Esophagus muscularis mucosa (tissue), 4 donors: Measurements from ENCODE around the gene BRDT. TPM values are rescaled to one million over a fixed set of nuclear protein-coding genes. Genes with fewer than 3 reads are reported as not detected.

Experiments used
- DNase-seq: peaks from one replicate; pipeline ENCODE4 v3.0.0-alpha.2; 2017; ENCODE audit errors: extremely low spot score
- H3K27ac ChIP-seq, 4 donors: fragments of 200-600 bp; sonication (generic); replicated peaks in 1 of 4; 1 replicate in 3 of 4; 2 replicates in 1 of 4; pipeline ENCODE4 v1.5.1; 2016 to 2019; ENCODE audit warnings: mild to moderate bottlenecking in 1 of 4
- H3K27me3 ChIP-seq, 4 donors: fragments of 200-600 bp; sonication (generic); one replicate each; pipeline versions ENCODE4 v1.5.1 to v1.6.0; 2016 to 2019
- H3K36me3 ChIP-seq, 4 donors: fragments of 200-600 bp; sonication (generic); one replicate each; pipeline ENCODE4 v1.5.1; 2016 to 2019
- H3K4me1 ChIP-seq, 4 donors: fragments of 200-600 bp; sonication (generic); one replicate each; pipeline ENCODE4 v1.5.1; 2016 to 2019
- H3K4me3 ChIP-seq, 4 donors: fragments of 200-600 bp; sonication (generic); 1 replicate in 2 of 4; 2 replicates in 2 of 4; pipeline ENCODE4 v1.5.1; 2016 to 2019; ENCODE audit warnings: mild to moderate bottlenecking in 4 of 4, moderate library complexity in 1 of 4
- H3K9me3 ChIP-seq, 4 donors: fragments of 200-600 bp; sonication (generic); 1 replicate in 3 of 4; 2 replicates in 1 of 4; pipeline ENCODE4 v1.5.1; 2016 to 2019
- EP300 ChIP-seq: sonication (generic); formaldehyde crosslinking; IDR thresholded peaks from one replicate; pipeline ENCODE4 v1.6.1; 2017; ENCODE audit warnings: antibody characterized with exemption
- POLR2A ChIP-seq: fragments of 450-650 bp; IDR thresholded peaks from one replicate; pipeline ENCODE4 v1.6.1; 2017; ENCODE audit warnings: antibody characterized with exemption, moderate library complexity, mild to moderate bottlenecking, low read depth
- POLR2AphosphoS5 ChIP-seq, 2 donors: sonication (generic); formaldehyde crosslinking; IDR thresholded peaks; one replicate each; pipeline ENCODE4 v1.6.1; 2017; ENCODE audit warnings: antibody characterized with exemption in 2 of 2
- WGBS: methylation state at CpG from one replicate; pipeline ENCODE4 v1.1.5; 2018; 5-methylcytosine and 5-hydroxymethylcytosine counted together
- intact Hi-C: fragments of 100-400 bp; cut with DNase I; formaldehyde crosslinking; loops from one replicate; pipeline ENCODE4 v1.15.1; 2023
- total RNA-seq, 4 donors: library from RNA; depleted of rRNA; stranded (reverse); fragments of >200 nt; gene quantifications; one replicate each; pipeline versions ENCODE4 v1.1.0 to v1.2.1, GENCODE V29; 2016
- TF ChIP-seq, protein P1 (sequence below), 3 experiments: fragments of 200-600 bp in 2 of 3; fragments of 450-650 bp in 1 of 3; sonication (generic) in 2 of 3; IDR thresholded peaks; one replicate each; pipeline ENCODE4 v1.5.1; 2017 to 2019; ENCODE audit warnings: antibody characterized with exemption in 3 of 3, mild to moderate bottlenecking in 2 of 3, moderate library complexity in 1 of 3

The BRDT gene
- total RNA-seq, 4 donors from 2014 or later: not detected

DNA sequence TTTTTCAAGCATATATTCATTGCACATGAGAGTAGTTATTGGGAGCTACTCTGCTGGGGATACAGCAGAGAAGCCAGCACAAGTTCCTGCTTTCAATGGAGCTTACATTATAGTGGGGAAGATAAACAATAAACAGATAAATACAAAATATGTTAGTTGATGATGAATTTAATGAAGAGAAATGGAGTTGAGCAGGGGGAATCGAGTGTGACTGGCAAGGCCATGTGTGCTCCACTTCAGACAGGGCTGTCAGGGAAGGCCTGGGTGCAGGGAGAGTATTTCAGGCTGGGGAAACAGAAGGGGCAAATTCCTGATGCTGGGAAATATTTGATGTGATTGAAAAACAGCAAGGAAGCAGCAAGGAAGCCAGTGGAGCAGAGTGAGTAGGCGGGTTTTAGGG lies 21.2 kb upstream of the BRDT start:
- WGBS: 91% methylated on average over 2 of the region's 2 CpGs
- no peak for DNase-seq
- no peak overlapping the region for H3K27ac ChIP-seq
- no peak overlapping the region for H3K4me3 ChIP-seq
- H3K27me3 ChIP-seq: no peaks in the 10 kb centered on the region
- H3K9me3 ChIP-seq: no peaks in the 10 kb centered on the region
- H3K4me1 ChIP-seq: peaks cover 0 to 13% (median 4%) of the 10 kb centered on the region in 4 donors
- TF ChIP-seq EP300 (no peak), POLR2AphosphoS5 (IDR thresholded peaks at IDR 0.05) (no peak), POLR2A (no peak)
- TF ChIP-seq, protein P1, sequence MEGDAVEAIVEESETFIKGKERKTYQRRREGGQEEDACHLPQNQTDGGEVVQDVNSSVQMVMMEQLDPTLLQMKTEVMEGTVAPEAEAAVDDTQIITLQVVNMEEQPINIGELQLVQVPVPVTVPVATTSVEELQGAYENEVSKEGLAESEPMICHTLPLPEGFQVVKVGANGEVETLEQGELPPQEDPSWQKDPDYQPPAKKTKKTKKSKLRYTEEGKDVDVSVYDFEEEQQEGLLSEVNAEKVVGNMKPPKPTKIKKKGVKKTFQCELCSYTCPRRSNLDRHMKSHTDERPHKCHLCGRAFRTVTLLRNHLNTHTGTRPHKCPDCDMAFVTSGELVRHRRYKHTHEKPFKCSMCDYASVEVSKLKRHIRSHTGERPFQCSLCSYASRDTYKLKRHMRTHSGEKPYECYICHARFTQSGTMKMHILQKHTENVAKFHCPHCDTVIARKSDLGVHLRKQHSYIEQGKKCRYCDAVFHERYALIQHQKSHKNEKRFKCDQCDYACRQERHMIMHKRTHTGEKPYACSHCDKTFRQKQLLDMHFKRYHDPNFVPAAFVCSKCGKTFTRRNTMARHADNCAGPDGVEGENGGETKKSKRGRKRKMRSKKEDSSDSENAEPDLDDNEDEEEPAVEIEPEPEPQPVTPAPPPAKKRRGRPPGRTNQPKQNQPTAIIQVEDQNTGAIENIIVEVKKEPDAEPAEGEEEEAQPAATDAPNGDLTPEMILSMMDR (IDR thresholded peaks at IDR 0.05): no peak
- H3K36me3 ChIP-seq: no peaks in the 10 kb centered on the region
- intact Hi-C loops: loop anchor here (10.0 kb wide), 1 partner anchor 643 kb away; no protein-coding TSS in a partner anchor

- Histone ChIP-seq H3K4me1 (peaks cover 0 to 13% (median 4%) of the 10 kb centered on the region in 4 donors), H3K27me3 (no peaks in the 10 kb centered on the region), H3K4me3 (no peak overlapping the region), H3K27ac (no peak overlapping the region), H3K9me3 (no peaks in the 10 kb centered on the region), H3K36me3 (no peaks in the 10 kb centered on the region)
- TF ChIP-seq POLR2AphosphoS5 (IDR thresholded peaks at IDR 0.05) (no peak), EP300 (no peak), POLR2A (no peak)
- TF ChIP-seq, protein P1 (IDR thresholded peaks at IDR 0.05): no peak
- no peak for DNase-seq
- 44% methylated on average over 2 of the region's 2 CpGs for WGBS
- intact Hi-C loops: loop anchor here (10.0 kb wide), 1 partner anchor 644 kb away; no protein-coding TSS in a partner anchor
Observed at GRCh38 chr1:91929250-91929649, 20.0 kb upstream of the BRDT start.

DNA sequence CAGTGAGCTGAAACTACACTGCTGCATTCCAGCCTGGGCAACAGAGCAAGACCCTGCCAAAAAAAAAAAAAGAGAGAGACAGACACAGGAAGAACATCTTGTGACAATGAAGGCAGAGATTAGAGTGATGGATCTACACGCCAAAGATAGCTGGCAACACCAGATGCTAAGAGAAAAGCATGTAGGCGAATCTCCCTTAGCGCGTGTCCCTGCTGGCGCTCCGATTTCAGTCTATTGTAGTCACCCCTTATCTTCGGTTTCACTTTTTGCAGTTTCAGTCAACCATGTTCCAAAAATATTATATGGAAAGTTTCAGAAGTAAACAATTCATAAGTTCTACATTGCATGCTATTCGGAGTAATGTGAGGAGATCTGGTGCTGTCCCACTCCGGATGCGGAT lies 11.6 kb upstream of the BRDT start:
- intact Hi-C loops: no loop called here

GRCh38 chr1:91940496-91940895 lies 8.7 kb upstream of the BRDT start:
- WGBS: 92% methylated on average over 3 of the region's 3 CpGs
- no peaks in the 10 kb centered on the region for H3K4me1 ChIP-seq
- TF ChIP-seq, protein P1 (IDR thresholded peaks at IDR 0.05): no peak
- TF ChIP-seq POLR2AphosphoS5 (IDR thresholded peaks at IDR 0.05): no peak
- TF ChIP-seq EP300: no peak
- TF ChIP-seq POLR2A: no peak
- peaks cover 0 to 3% (median 0%) of the 10 kb centered on the region in 4 donors for H3K9me3 ChIP-seq
- no peak for DNase-seq
- no peak overlapping the region for H3K4me3 ChIP-seq
- no peaks in the 10 kb centered on the region for H3K27me3 ChIP-seq
- H3K27ac ChIP-seq: no peak overlapping the region
- intact Hi-C loops: no loop called here
- H3K36me3 ChIP-seq: no peaks in the 10 kb centered on the region

More for the DNA sequence above, 11.6 kb upstream of the BRDT start:
- no peak for TF ChIP-seq POLR2AphosphoS5 (IDR thresholded peaks at IDR 0.05)
- no peak for TF ChIP-seq POLR2A
- TF ChIP-seq, protein P1 (IDR thresholded peaks at IDR 0.05): no peak
- no peak for TF ChIP-seq EP300
- no peak for DNase-seq
- H3K27me3 ChIP-seq: no peaks in the 10 kb centered on the region
- no peak overlapping the region for H3K27ac ChIP-seq
- no peaks in the 10 kb centered on the region for H3K36me3 ChIP-seq
- 94% methylated on average over 10 of the region's 10 CpGs for WGBS
- H3K9me3 ChIP-seq: peaks cover 0 to 3% (median 0%) of the 10 kb centered on the region in 4 donors
- H3K4me1 ChIP-seq: no peaks in the 10 kb centered on the region
- H3K4me3 ChIP-seq: no peak overlapping the region

GRCh38 chr1:91944087-91944486 lies 5.1 kb upstream of the BRDT start:
- Histone ChIP-seq H3K9me3 (peaks cover 0 to 3% (median 0%) of the 10 kb centered on the region in 4 donors), H3K4me3 (no peak overlapping the region), H3K36me3 (no peaks in the 10 kb centered on the region), H3K27me3 (no peaks in the 10 kb centered on the region), H3K27ac (no peak overlapping the region), H3K4me1 (no peaks in the 10 kb centered on the region)
- WGBS: 93% methylated on average over 3 of the region's 3 CpGs
- no peak for DNase-seq
- intact Hi-C loops: no loop called here
- no peak for TF ChIP-seq POLR2AphosphoS5 (IDR thresholded peaks at IDR 0.05)
- TF ChIP-seq EP300: no peak
- TF ChIP-seq POLR2A: no peak
- TF ChIP-seq, protein P1 (IDR thresholded peaks at IDR 0.05): no peak
